IPS-NIHi7 (cell line): ENCODE results near the gene DEPDC5.

Source experiments
- DNase-seq: peaks from one replicate; pipeline ENCODE4 v3.0.0; 2012; ENCODE audit warnings: mixed read lengths; ENCODE audit errors: extremely low spot score

Gene DEPDC5

GRCh38 chr22:31950226-31950625 lies 196.4 kb downstream of the DEPDC5 start:
- no peak for DNase-seq

DNA sequence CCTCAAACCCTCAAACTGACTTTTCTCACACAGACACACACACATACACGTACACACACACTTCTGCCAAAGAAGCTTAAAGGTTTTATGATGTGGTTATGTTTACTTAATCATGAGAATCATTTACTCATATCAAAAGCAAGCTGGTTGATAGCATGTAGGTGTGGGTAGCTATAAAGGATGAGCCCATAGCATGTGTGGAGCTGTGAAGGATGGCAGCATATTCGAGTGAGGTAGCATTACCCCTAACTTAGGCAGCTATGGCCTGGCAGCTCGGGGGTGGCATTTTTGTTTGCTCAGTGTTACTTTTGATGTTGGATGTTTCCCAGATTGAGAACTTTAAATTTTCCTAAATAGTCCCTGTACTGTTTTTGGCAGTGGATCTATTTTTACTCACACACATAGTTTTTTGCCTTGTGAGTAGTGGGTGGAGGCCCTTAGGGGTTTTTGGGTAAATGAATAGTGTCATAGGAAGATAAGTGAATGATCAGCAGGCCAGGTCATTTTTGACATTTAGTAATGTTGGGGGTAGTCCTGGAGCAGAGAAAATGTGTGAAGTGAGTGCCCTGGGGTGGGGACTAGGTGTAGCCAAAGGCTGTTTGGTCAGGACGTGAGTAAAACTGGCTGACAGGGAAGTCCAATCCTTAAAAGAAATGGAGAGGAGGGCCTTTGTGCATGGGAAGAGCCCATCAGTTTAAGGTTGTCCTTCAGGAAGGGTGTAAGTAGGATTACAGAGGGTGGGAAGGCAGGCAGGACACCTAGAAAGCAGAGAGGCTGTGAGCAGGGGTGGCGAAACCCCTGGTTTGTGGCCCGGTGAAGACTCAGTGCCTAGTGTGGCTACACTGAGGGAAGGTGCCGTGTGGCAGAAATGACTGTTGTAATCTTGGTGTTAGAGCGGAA lies 197.6 kb downstream of the DEPDC5 start:
- DNase-seq: no peak

GRCh38 chr22:31952094-31952401 lies 198.2 kb downstream of the DEPDC5 start:
- DNase-seq: no peak

DNA sequence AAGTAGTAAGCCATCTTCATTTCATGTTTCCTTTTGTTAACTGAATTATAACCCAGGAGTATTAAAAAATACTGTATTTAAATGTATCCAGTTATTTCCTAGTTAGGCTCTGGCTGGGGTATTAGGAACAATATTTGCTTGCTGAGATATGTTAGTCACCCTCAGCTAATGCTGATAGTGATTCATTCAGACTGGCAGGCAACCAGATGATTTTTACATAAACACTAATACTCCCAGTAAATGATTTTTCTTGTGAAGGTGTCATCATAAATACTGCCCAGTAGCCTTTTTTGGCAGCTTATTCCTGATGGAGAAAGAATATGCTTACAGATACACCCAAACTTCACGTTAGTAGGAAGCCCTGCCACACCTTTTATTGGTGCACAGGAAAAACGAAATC lies 198.7 kb downstream of the DEPDC5 start:
- no peak for DNase-seq

DNA sequence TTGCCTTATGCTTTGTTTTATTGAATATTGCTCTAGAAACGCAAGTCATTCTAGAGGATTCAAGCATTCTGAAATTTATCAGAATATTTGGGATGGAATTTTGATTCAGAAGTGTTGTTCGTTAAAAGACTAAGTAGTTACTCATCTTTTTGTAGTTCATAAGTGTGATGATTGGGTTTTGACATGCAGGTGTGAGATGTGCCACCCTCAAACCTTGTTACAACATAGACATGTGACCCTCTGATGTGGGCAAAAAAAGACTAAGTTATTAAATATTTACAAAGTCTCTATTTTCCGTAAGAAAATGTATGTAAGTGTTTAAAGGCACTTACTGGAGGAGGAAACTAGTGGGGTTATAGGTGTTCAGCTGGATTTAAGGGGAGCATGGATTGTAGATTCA lies 199.4 kb downstream of the DEPDC5 start:
- DNase-seq: no peak

- DNase-seq: no peak
Measured at GRCh38 chr22:31954535-31955523, 201.0 kb downstream of the DEPDC5 start.

GRCh38 chr22:31956360-31956759 lies 202.5 kb downstream of the DEPDC5 start:
- no peak for DNase-seq
